NB4 (cell line): ENCODE results near the gene FUBP3.

Source experiments
- DNase-seq: peaks from one replicate; pipeline ENCODE4 v3.0.0; 2010; ENCODE audit warnings: low read depth
- H3K4me3 ChIP-seq: one replicate; pipeline ENCODE4 v1.5.1; 2011; ENCODE audit warnings: mild to moderate bottlenecking, low read depth, low read length, moderate library complexity
- MAX ChIP-seq: IDR thresholded peaks from 2 replicates; pipeline ENCODE4 v1.6.1; 2011; ENCODE audit warnings: low read depth, low read length
- MYC ChIP-seq: IDR thresholded peaks from 2 replicates; pipeline ENCODE4 v1.6.1; 2011; ENCODE audit warnings: low read depth, low read length
- POLR2A ChIP-seq: IDR thresholded peaks from 2 replicates; pipeline ENCODE4 v1.6.1; 2011; ENCODE audit warnings: mild to moderate bottlenecking; ENCODE audit not compliant: insufficient read length; ENCODE audit errors: extremely low read depth
- TF ChIP-seq, protein P1 (sequence below): IDR thresholded peaks from one replicate; pipeline ENCODE4 v1.5.1; 2012; ENCODE audit warnings: low read depth, low read length

Gene FUBP3

GRCh38 chr9:130630506-130631330, 51.3 kb downstream of the FUBP3 start:
- no peak overlapping the region for H3K4me3 ChIP-seq
- no peak for DNase-seq
- TF ChIP-seq, protein P1, sequence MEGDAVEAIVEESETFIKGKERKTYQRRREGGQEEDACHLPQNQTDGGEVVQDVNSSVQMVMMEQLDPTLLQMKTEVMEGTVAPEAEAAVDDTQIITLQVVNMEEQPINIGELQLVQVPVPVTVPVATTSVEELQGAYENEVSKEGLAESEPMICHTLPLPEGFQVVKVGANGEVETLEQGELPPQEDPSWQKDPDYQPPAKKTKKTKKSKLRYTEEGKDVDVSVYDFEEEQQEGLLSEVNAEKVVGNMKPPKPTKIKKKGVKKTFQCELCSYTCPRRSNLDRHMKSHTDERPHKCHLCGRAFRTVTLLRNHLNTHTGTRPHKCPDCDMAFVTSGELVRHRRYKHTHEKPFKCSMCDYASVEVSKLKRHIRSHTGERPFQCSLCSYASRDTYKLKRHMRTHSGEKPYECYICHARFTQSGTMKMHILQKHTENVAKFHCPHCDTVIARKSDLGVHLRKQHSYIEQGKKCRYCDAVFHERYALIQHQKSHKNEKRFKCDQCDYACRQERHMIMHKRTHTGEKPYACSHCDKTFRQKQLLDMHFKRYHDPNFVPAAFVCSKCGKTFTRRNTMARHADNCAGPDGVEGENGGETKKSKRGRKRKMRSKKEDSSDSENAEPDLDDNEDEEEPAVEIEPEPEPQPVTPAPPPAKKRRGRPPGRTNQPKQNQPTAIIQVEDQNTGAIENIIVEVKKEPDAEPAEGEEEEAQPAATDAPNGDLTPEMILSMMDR, result no peak
- no peak for TF ChIP-seq POLR2A
- no peak for TF ChIP-seq MAX
- TF ChIP-seq MYC, result no peak

DNA sequence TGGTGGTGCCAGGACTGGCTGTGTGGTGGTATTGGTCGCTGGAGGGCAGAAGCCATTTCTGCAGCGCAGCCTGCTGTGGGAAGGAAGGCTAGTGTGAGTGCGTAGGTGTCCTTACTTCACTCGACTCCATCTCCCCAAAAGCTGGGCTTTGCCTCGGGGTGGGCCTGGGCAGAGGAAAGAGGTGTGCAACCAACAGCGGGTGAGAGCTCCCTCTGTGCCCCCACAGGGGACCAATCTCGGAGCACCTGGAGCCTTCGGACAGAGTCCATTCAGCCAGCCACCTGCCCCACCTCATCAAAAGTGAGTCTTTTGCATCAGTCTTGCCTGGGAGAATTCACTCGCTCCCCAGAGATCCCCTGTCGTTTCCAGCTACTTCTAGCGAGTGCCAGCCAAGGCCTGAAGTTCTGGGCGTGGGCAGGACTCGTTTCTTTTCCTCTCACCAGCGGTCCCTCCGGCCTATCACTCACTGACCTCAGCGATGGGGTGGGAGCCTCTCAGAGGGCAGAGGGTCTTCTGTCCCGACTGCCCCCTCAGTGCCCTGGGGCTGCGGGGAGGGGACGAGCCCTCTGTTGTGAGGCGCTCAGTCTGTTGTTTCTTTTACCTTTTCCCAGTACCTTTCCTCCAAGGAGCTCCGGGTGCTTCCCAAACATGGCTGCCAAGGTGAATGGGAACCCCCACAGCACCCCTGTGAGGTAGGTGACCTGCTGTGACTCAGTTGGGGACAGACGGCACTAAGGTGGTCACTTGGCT, 52.1 kb downstream of the FUBP3 start:
- DNase-seq, result no peak
- TF ChIP-seq MAX, result no peak
- no peak for TF ChIP-seq MYC
- TF ChIP-seq POLR2A, result no peak
- TF ChIP-seq, protein P1, result no peak
- no peak overlapping the region for H3K4me3 ChIP-seq

DNA sequence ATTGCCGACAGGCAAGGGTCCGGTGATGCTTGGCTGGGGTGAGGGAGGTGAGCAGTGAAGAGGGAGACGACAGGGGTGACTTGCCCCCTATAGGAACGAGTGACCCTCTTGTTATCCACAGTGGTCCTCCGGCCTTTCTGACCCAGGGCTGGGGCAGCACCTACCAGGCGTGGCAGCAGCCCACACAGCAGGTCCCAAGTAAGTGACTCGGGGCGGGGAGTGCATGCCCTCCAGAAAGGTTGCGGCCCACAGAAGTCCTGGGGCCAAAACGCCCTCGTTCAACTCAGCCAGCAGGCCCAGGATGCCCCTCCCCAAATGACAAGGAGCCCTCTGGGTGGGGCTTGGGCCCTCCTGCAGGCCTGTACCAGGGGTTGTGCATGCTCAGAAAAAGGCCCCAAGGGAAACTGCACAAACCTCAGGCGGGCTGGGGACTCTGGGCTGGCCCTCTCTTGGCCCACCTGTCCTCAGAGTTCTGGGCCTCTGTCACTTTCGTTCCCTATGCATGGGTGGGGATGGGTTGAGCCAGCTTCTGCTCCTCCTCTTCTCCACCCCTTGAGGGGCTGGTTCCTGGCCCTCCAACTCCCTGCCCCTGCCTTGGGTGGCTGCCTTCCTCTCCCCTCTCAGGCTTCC, 52.8 kb downstream of the FUBP3 start:
- no peak for DNase-seq
- TF ChIP-seq, protein P1, result no peak
- TF ChIP-seq MAX, result no peak
- TF ChIP-seq MYC, result no peak
- TF ChIP-seq POLR2A, result no peak

DNA sequence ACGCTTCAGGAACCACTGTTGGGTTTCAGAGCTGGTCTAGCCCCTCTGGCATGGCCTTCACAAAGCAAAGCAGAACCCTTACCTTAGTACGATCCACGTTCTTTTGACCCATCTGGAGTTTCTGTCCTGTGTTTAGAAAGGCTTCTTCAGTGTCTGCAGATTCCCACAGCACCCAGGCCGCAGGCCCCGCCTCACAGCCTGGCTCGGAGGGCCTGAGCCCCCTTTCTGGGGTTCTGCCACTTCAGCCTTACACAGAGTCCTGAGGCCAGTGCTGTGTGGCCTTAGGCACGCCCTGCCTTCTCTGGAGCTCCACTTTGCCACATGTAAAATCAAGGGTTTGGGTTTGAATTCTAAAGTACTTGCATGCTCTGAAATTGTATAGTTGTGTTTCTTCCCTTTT, 53.5 kb downstream of the FUBP3 start:
- TF ChIP-seq MAX (no peak), MYC (no peak), POLR2A (no peak)
- no peak for DNase-seq

More for the DNA sequence above, 52.8 kb downstream of the FUBP3 start:
- H3K4me3 ChIP-seq, result no peak overlapping the region

DNA sequence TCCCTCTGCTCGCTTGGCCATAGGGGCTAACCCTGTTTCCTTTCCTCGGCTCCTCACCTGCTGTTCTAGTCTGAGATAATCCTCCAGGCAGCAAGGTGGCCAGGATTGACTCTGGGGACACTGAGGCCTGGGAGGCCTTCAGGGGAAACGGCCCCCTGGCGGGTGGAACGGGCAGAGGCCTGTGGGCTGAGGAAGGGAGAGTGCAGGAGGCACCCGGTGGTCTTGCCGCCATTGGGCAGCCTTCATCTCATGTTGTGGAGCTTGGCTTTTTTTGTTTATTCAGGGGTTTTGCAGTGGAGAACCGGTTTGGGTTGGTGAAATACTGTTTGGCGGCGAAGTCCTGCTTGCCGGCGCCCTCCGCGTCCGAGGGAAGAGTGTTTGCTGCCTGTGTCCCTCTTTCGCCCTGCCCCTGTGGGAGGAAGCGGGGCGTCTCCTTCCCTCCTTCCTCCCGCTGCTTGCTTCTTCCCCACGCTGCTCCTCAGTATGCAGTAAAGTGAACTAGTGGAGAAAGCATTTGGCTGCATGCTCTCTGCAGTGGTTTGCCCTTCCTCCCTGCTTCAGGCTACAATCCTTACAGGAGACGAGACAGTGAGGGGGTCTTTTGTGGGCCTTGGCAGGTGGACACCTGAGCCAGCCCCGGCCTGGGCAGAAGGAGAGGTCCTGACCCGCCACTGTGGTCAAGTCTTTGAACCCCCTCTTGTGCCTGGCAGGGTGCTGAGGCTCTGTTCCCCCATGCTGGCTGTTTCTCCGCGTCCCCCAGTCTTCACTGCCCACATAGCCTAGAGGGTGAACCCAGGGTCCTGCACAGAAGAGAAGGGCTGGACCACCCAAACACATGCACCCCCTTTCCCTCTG, 54.2 kb downstream of the FUBP3 start:
- no peak for TF ChIP-seq POLR2A
- TF ChIP-seq, protein P1, result no peak
- TF ChIP-seq MYC, result no peak
- TF ChIP-seq MAX, result no peak
- no peak for DNase-seq
- no peak overlapping the region for H3K4me3 ChIP-seq

More for the DNA sequence above, 53.5 kb downstream of the FUBP3 start:
- H3K4me3 ChIP-seq, result no peak overlapping the region
